Endothelial cell of umbilical vein (primary cell): ENCODE results near the gene RSPO1. TPM values are rescaled to one million over a fixed set of nuclear protein-coding genes. Genes with fewer than 3 reads are reported as not detected.

Experiments used
- BruUV-seq: library from RNA; stranded (reverse); fragments of 400-500 nt; replicated peaks from 2 replicates; lab custom pipeline; 2021; lab: Mats Ljungman, UMichigan
- CTCF ChIA-PET: fragments of 300-600, 350-600 bp; sonication (Branson Sonifier 250); formaldehyde crosslinking; loops from one replicate; lab custom pipeline; 2021; ENCODE audit warnings: antibody characterized with exemption, inconsistent platforms; lab: Charles Lee
- POLR2A ChIA-PET: fragments of 300-600, 350-600 bp; sonication (Branson Sonifier 250); formaldehyde crosslinking; loops from one replicate; lab custom pipeline; 2021; ENCODE audit warnings: antibody characterized with exemption, inconsistent platforms; lab: Charles Lee
- DNase-seq: peaks from one replicate; pipeline ENCODE4 v3.0.0-alpha.2; 2011; ENCODE audit warnings: low read depth, low spot score
- FAIRE-seq: peaks from 2 replicates; lab custom pipeline; 2011; peaks lifted over from hg19 to GRCh38; lab: Jason Lieb, UNC
- H2AFZ ChIP-seq: 2 replicates; pipeline ENCODE4 v1.6.0; 2012; ENCODE audit warnings: low read depth, low read length, control low read depth, inconsistent platforms
- H3K27ac ChIP-seq: 2 replicates; pipeline ENCODE4 v1.5.1; 2011; ENCODE audit warnings: low read depth, mild to moderate bottlenecking, control low read depth, low read length, moderate library complexity; ENCODE audit not compliant: insufficient read depth
- H3K27me3 ChIP-seq, 2 experiments: 2 replicates each; pipeline versions ENCODE4 v1.6.0 to v1.6.1; 2011; ENCODE audit warnings: low read length in 2 of 2, mixed read lengths in 1 of 2; ENCODE audit not compliant: control insufficient read depth in 2 of 2, insufficient read depth in 2 of 2
- H3K36me3 ChIP-seq, 2 experiments: 2 replicates in 1 of 2; 3 replicates in 1 of 2; pipeline ENCODE4 v1.5.1; 2011; ENCODE audit warnings: low read length in 2 of 2, mild to moderate bottlenecking in 1 of 2, moderate library complexity in 1 of 2; ENCODE audit not compliant: control insufficient read depth in 2 of 2, insufficient read depth in 2 of 2; ENCODE audit errors: extremely low read depth in 1 of 2
- H3K4me1 ChIP-seq: 3 replicates; pipeline ENCODE4 v1.5.1; 2011; ENCODE audit warnings: mild to moderate bottlenecking, low read length; ENCODE audit not compliant: control insufficient read depth, insufficient read depth; ENCODE audit errors: extremely low read depth
- H3K4me2 ChIP-seq: 2 replicates; pipeline ENCODE4 v1.6.1; 2011; ENCODE audit warnings: low read length, control low read depth, mixed read lengths; ENCODE audit not compliant: insufficient read depth
- H3K4me3 ChIP-seq, 3 experiments: fragments of 200-600 bp in 1 of 3; sonication (generic), shearing (Covaris generic) in 1 of 3; replicated peaks in 1 of 3; 2 replicates each; pipeline ENCODE4 v1.5.1; 2011 to 2016; ENCODE audit warnings: control low read depth in 3 of 3, low read length in 3 of 3, mild to moderate bottlenecking in 2 of 3, inconsistent platforms in 1 of 3, low read depth in 1 of 3, moderate library complexity in 1 of 3; ENCODE audit not compliant: insufficient read depth in 1 of 3
- H3K79me2 ChIP-seq: 2 replicates; pipeline ENCODE4 v1.6.0; 2012; ENCODE audit warnings: low read length, inconsistent platforms; ENCODE audit not compliant: control insufficient read depth, insufficient read depth
- H3K9ac ChIP-seq: replicated peaks from 2 replicates; pipeline ENCODE3; 2011; ENCODE audit warnings: low read length, control low read depth; ENCODE audit not compliant: insufficient read depth; ENCODE audit errors: extremely low read depth
- H3K9me1 ChIP-seq: replicated peaks from 3 replicates; pipeline ENCODE4 v1.6.0; 2011; ENCODE audit warnings: mild to moderate bottlenecking, low read length; ENCODE audit not compliant: control insufficient read depth, insufficient read depth; ENCODE audit errors: extremely low read depth
- H3K9me3 ChIP-seq: replicated peaks from 2 replicates; pipeline ENCODE4 v1.5.1; 2012; ENCODE audit warnings: low read length, inconsistent platforms; ENCODE audit not compliant: control insufficient read depth, insufficient read depth
- H4K20me1 ChIP-seq: replicated peaks from 2 replicates; pipeline ENCODE3; 2011; ENCODE audit warnings: mild to moderate bottlenecking, low read length; ENCODE audit not compliant: control insufficient read depth, insufficient read depth; ENCODE audit errors: extremely low read depth
- EZH2 ChIP-seq: IDR thresholded peaks from 2 replicates; pipeline ENCODE4 v1.6.1; 2012; ENCODE audit warnings: borderline replicate concordance, low read depth, mild to moderate bottlenecking, moderate library complexity, low read length, inconsistent platforms; ENCODE audit not compliant: severe bottlenecking
- FOS ChIP-seq: IDR thresholded peaks from 2 replicates; pipeline ENCODE4 v1.6.1; 2011; ENCODE audit warnings: mild to moderate bottlenecking, low read length, moderate library complexity, borderline replicate concordance; ENCODE audit not compliant: insufficient read depth
- GATA2 ChIP-seq: IDR thresholded peaks from 2 replicates; pipeline ENCODE4 v1.7.0; 2011; ENCODE audit warnings: low read depth, mild to moderate bottlenecking, moderate library complexity, mixed read lengths, low read length; ENCODE audit not compliant: insufficient read length, insufficient read depth
- JUN ChIP-seq: IDR thresholded peaks from 2 replicates; pipeline ENCODE4 v1.6.1; 2011; ENCODE audit warnings: borderline replicate concordance, low read depth; ENCODE audit not compliant: insufficient read length, insufficient read depth
- MYC ChIP-seq: IDR thresholded peaks from one replicate; pipeline ENCODE4 v1.6.1; 2011; ENCODE audit warnings: mild to moderate bottlenecking, low read depth, low read length
- POLR2A ChIP-seq: IDR thresholded peaks from 2 replicates; pipeline ENCODE4 v1.6.1; 2012; ENCODE audit warnings: low read depth, mild to moderate bottlenecking, control low read depth, low read length
- POLR2AphosphoS5 ChIP-seq: IDR thresholded peaks from 2 replicates; pipeline ENCODE4 v1.6.1; 2012; ENCODE audit warnings: low read depth, mild to moderate bottlenecking, control low read depth, low read length, moderate library complexity; ENCODE audit not compliant: insufficient read depth
- dilution Hi-C: fragments of 300-500 bp; cut with MboI; formaldehyde crosslinking; loops from one replicate; pipeline ENCODE4 v1.15.0; 2019; ENCODE audit warnings: low sequenced_read_pairs; ENCODE audit not compliant: extremely low pct_ligation_motif_present
- intact Hi-C: fragments of 100-400 bp; cut with micrococcal nuclease; formaldehyde crosslinking; loops from one replicate; pipeline ENCODE4 v1.10.0; 2022
- polyA plus RNA-seq, 4 experiments: library from polyadenylated mRNA; depleted of rRNA in 3 of 4; stranded (reverse) in 3 of 4; unstranded in 1 of 4; fragments of >200 nt; gene quantifications; 2 replicates each; pipeline versions ENCODE4 v1.2.1 to v1.2.3, GENCODE V29; 2011 to 2012; ENCODE audit warnings: missing spikeins in 1 of 4
- total RNA-seq: library from RNA; stranded (reverse); gene quantifications from 2 replicates; pipeline ENCODE4 v1.2.3, GENCODE V29; 2021
- TF ChIP-seq, protein P1 (sequence below), 2 donors: IDR thresholded peaks; 1 replicate in 1 of 2; 2 replicates in 1 of 2; pipeline ENCODE4 v1.5.1; 2011; ENCODE audit warnings: low read length in 2 of 2, mild to moderate bottlenecking in 2 of 2, moderate library complexity in 2 of 2, control low read depth in 1 of 2, inconsistent platforms in 1 of 2, low read depth in 1 of 2; ENCODE audit not compliant: insufficient read depth in 1 of 2; ENCODE audit errors: extremely low read depth in 1 of 2
- TF ChIP-seq, protein P2 (sequence below): IDR thresholded peaks from 2 replicates; pipeline ENCODE4 v1.6.1; 2011; ENCODE audit not compliant: insufficient read depth, insufficient read length

Gene RSPO1
- total and polyA plus RNA-seq, 2 donors (not counting 3 experiments of a cell fraction or from before 2014, with no cell fraction given), result not detected

DNA sequence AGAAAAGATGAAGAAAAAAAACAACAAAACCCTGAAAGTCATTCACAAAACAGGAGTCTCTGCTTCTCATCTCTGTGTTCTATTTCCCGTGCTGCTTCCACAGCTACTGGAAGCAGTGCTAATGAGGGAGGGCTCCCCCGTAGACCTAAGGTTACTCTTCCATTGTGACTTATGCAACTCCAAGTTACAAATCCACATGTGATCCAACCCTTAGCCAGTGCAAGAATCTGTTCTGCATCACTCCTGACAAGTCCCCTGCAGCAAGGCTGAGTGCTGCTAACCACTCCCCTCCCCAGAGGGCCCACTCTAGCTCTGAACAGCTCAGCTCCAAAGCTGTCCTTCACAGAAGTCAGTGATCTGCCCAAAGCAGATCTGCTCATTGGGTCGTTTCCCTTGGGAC lies 67.7 kb downstream of the RSPO1 start:
- Histone ChIP-seq H2AFZ (no peak overlapping the region), H3K4me3 (no peak overlapping the region), H3K9me1 (no peaks in the 10 kb centered on the region), H4K20me1 (no peaks in the 10 kb centered on the region), H3K27ac (no peak overlapping the region), H3K4me2 (no peak overlapping the region), H3K36me3 (peaks cover 19 to 30% of the 10 kb centered on the region in 2 experiments), H3K4me1 (peaks cover 5% of the 10 kb centered on the region), H3K9ac (no peak overlapping the region), H3K27me3 (no peaks in the 10 kb centered on the region), H3K79me2 (no peaks in the 10 kb centered on the region), H3K9me3 (no peaks in the 10 kb centered on the region)
- no TSS peak for BruUV-seq
- dilution Hi-C loops (no loop called here), intact Hi-C loops (no loop called here)
- FAIRE-seq (no peak), DNase-seq (no peak)
- POLR2A ChIA-PET, result no interaction called here
- CTCF ChIA-PET, result no interaction called here
- TF ChIP-seq FOS, result no peak
- TF ChIP-seq, protein P1, sequence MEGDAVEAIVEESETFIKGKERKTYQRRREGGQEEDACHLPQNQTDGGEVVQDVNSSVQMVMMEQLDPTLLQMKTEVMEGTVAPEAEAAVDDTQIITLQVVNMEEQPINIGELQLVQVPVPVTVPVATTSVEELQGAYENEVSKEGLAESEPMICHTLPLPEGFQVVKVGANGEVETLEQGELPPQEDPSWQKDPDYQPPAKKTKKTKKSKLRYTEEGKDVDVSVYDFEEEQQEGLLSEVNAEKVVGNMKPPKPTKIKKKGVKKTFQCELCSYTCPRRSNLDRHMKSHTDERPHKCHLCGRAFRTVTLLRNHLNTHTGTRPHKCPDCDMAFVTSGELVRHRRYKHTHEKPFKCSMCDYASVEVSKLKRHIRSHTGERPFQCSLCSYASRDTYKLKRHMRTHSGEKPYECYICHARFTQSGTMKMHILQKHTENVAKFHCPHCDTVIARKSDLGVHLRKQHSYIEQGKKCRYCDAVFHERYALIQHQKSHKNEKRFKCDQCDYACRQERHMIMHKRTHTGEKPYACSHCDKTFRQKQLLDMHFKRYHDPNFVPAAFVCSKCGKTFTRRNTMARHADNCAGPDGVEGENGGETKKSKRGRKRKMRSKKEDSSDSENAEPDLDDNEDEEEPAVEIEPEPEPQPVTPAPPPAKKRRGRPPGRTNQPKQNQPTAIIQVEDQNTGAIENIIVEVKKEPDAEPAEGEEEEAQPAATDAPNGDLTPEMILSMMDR (IDR thresholded peaks at IDR 0.05; ENCODE audit: extremely low read depth in 1 of 2, insufficient read depth in 1 of 2, low read depth in 1 of 2, low read length in 2 of 2), result no peak
- TF ChIP-seq, protein P2, sequence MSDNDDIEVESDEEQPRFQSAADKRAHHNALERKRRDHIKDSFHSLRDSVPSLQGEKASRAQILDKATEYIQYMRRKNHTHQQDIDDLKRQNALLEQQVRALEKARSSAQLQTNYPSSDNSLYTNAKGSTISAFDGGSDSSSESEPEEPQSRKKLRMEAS, result no peak
- TF ChIP-seq JUN, result no peak
- no peak for TF ChIP-seq POLR2AphosphoS5
- no peak for TF ChIP-seq GATA2
- TF ChIP-seq EZH2, result no peak
- no peak for TF ChIP-seq POLR2A
- no peak for TF ChIP-seq MYC
